Retinal pigment epithelial cell (primary cell): ENCODE measurements around the gene B4GALT6.

Source experiments
- DNase-seq: peaks from one replicate; pipeline ENCODE4 v3.0.0-alpha.2; 2010; ENCODE audit warnings: low read depth
- H3K4me3 ChIP-seq: 2 replicates; pipeline ENCODE4 v1.5.1; 2011; ENCODE audit warnings: mild to moderate bottlenecking, low read length, control low read depth, moderate library complexity
- CTCF ChIP-seq: conservative IDR thresholded peaks from 2 replicates; pipeline ENCODE4 v1.5.1; 2011; ENCODE audit warnings: low read depth, low read length, control low read depth, inconsistent platforms

The B4GALT6 gene

DNA sequence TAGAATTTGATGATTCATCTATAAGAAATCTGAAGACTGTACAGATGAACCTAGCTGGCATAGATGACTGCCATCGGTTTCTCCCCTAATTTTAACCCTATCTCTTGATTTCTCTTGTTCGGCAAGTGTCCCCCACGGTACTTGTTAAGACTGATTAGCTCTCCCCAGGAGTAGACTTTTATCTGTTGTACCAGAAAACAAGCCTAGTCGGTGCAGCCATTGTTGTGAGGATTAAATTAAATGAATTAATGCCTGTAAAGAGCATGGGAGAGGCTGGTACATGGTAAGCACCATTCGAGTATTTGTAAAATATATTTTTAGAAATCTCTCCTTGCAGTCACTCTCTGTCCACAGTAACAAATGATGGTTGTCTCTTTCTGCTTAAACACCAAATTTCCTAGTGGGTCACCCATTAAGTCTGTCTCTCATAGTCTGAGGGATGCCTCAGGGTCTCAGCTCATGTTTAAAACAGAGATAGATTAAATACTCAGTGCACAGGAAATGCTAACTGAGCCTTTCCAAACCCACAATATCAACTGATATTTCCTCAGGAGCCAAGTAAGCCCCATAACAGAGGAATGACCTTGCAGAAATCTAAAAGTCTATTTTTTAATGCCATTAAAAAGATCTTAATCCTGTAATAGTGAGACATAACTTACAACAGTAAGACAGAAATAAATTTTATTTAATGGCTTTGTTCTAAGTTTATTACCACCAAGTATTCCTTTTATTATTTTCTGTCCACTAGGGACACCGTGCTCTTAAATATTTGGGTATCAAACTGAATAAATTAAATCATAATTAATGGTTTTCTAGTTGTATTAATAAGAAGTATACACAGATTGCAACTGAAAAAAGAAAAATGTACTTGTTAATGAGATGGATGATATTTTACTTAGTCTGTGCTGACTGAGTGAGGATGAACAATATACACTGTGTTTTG, 2.9 kb upstream of the B4GALT6 start:
- peak; percentile 2 for TF ChIP-seq CTCF
- DNase-seq, result no peak
- H3K4me3 ChIP-seq, result no peak overlapping the region

- no peak for DNase-seq
- no peak overlapping the region for H3K4me3 ChIP-seq
- no peak for TF ChIP-seq CTCF
Observed at GRCh38 chr18:31686572-31686971, 2.2 kb upstream of the B4GALT6 start.

DNA sequence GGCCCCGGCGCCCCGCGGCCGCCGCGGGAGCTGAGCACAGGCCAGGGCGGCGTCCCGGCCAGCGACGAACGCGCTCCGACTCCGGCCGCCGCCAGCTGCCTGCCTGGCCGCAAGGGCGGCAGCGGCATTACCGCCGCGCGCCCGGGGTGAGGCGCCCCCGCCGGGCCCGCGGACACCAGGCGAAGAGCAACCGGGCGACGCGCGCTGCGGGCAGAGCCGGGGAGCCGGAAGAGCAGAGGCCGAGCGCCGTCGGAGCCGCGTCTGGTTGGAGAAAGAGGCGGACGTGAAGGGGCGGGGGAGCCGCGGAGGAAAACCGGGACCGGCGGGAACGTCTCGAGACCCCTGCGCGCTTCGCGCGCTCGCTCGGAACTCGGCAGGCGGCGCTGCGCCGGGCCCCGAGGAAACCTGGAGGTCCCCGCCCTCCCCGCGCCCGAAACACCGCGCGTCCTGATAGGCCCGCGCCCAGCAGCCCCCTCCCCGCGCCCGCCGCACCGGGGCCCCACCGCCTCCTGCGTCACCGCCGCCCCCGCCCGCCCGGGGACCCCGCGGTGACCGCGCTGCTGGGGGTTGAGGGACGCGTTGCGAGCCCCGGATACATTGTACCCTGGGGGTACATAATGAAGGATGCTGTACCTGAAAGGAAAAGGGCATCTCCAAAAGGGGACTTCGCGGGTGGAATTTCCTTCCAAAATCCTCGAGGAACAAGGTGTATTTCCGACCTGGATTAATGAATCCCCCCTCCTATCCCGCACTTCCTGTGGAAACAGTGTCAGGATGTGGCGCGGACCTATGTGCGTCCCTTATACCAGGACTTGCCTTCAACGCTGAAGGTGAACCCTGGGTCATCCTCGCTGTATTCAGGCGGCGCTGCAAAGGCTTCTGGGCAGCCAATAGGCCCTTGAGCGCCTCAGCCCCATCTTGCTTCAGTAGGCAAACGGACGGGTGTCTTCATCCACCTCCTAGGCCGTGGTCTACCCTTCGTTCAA, 1.0 kb upstream of the B4GALT6 start:
- peak; percentile 36 for TF ChIP-seq CTCF

DNA sequence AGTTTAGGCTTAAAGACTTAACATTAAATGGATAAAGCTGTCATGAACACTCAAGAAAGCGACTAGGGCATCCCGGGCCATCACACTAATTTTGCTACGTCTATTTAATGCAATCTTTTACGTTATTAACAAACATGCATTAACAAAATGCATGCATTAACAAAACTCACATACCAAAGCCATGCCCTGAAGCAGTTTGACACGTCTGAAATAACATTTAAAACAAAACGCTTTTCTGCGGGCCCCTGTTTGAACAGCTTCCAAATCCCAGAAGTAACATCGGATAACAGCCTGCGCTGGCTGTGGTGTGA, 458 bp downstream of the B4GALT6 start:
- H3K4me3 ChIP-seq, result peak overlapping the region; percentile 78
- no peak for DNase-seq
- no peak for TF ChIP-seq CTCF

More for the DNA sequence above, 1.0 kb upstream of the B4GALT6 start:
- DNase-seq, result no peak
- H3K4me3 ChIP-seq, result peak overlapping the region; percentile 67

- H3K4me3 ChIP-seq, result peak overlapping the region; percentile 78
- DNase-seq, result no peak
- no peak for TF ChIP-seq CTCF
Observed at GRCh38 chr18:31683106-31683505, 1.3 kb downstream of the B4GALT6 start.

DNA sequence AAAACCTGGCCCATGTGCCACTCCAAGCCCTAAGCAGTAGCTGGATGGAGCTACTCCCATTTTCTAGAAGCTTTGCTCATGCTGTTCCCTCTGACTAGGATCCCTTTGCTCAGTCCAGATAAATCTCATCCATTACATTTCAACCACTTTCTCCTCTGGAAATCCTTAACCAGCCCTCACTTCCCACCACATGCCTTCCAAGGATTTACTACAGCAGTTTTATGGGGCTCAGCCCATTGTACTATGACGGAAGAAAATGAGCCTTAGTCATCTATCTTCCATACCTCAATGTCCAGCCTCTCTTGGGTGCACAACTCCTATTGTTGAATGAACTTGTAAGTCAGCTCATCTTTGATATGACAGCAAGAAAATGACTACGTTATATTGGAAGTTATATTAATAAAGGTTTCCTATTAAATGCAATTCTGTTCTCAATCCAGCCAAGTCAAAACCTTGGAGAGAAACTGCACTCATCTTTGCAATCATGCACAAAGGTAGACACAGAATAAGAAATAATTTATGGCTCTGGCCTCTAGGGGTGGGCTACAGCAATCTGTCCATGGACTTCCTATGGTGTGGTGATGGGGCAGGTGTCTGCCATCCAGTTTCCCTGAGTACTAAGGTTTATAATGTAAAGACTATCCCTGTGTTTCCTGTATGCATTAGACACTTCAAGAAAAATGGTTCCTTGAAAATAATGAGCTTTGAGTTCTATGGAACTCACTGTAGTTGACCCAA, 3.4 kb downstream of the B4GALT6 start:
- TF ChIP-seq CTCF, result peak; percentile 51
- no peak for DNase-seq
- H3K4me3 ChIP-seq, result no peak overlapping the region
